Measurements from ENCODE around the gene LRRC10B. TPM values are rescaled to one million over a fixed set of nuclear protein-coding genes. Genes with fewer than 3 reads are reported as not detected.

LRRC10B gene
- total RNA-seq, 1 experiment from 2014 or later, result not detected

DNA sequence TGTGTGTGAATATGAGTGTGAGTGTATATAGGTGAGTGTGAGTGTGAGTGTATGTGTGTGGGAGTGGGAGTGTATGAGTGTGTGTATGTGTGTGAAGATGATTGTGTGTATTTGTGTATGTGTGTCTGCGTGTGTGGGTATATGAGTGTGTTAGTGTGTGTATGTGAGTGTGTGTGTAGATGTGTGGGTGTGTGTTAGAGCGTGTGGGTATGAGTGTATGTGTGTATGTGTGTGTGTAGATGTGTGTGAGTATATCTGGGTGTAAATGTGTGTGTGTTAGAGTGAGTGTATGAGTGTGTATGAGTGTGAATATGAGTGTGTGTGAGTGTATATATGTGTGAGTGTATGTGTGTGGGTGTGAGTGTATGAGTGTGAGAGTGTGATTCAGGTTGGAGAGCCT lies 11.1 kb upstream of the LRRC10B start:
- Histone ChIP-seq H3K4me2 (ENCODE audit: low read length) (no peak overlapping the region), H3K9me2 (ENCODE audit: insufficient read depth) (no peaks in the 10 kb centered on the region), H3K9ac (ENCODE audit: low read length) (no peak overlapping the region), H3K27me3 (ENCODE audit: insufficient read depth, low read length) (no peaks in the 10 kb centered on the region), H3K4me1 (ENCODE audit: control insufficient read depth in 1 of 2, insufficient read depth in 2 of 2, low read length in 2 of 2) (no peaks in the 10 kb centered on the region), H3K9me3 (ENCODE audit: control insufficient read depth in 1 of 2, insufficient read depth in 1 of 2, low read depth in 1 of 2, low read length in 2 of 2) (no peaks in the 10 kb centered on the region), H3K36me3 (ENCODE audit: control insufficient read depth in 1 of 2, insufficient read depth in 2 of 2, low read length in 2 of 2) (no peaks in the 10 kb centered on the region), H3K27ac (ENCODE audit: low read depth, low read length) (no peak overlapping the region), H4K20me1 (ENCODE audit: insufficient read depth) (no peaks in the 10 kb centered on the region), H3K79me2 (ENCODE audit: insufficient read depth, low read length) (no peaks in the 10 kb centered on the region), H2AFZ (ENCODE audit: low read depth, low read length, poor library complexity, severe bottlenecking) (no peak overlapping the region), H3K4me3 (replicated peaks in 1 of 2; ENCODE audit: low read depth in 1 of 2, low read length in 2 of 2) (no peak overlapping the region)
- intact Hi-C loops (cut with micrococcal nuclease), result no loop called here
- ATAC-seq (no peak), DNase-seq (ENCODE audit: low read depth, low spot score) (no peak)
- BruUV-seq (replicated peaks), result no TSS peak
- RAD21 ChIA-PET (ENCODE audit: low non-redundant PET in 1 of 2, low total read pairs in 2 of 2, uncharacterized antibody in 2 of 2, unreplicated experiment in 2 of 2), result no interaction called here
- CTCF ChIA-PET, result interaction anchor here (1.2 kb wide), 1 partner anchor 15 kb away, joined by 3 read pairs; no protein-coding TSS in a partner anchor
- TF ChIP-seq JUND (IDR thresholded peaks at IDR 0.05), result no peak
- TF ChIP-seq ELF1 (IDR thresholded peaks at IDR 0.05; ENCODE audit: borderline replicate concordance, low read depth), result no peak
- no peak for TF ChIP-seq SP1 (IDR thresholded peaks at IDR 0.05; ENCODE audit: low read depth)
- no peak for TF ChIP-seq FOSL1 (IDR thresholded peaks at IDR 0.05; ENCODE audit: low read depth)
- no peak for TF ChIP-seq POLR2A (IDR thresholded peaks at IDR 0.05; ENCODE audit: borderline replicate concordance, extremely low read depth, insufficient read depth, insufficient read length)
- TF ChIP-seq CEBPB (IDR thresholded peaks at IDR 0.05; ENCODE audit: low read depth), result no peak
- TF ChIP-seq, protein P1, sequence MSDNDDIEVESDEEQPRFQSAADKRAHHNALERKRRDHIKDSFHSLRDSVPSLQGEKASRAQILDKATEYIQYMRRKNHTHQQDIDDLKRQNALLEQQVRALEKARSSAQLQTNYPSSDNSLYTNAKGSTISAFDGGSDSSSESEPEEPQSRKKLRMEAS (IDR thresholded peaks at IDR 0.05), result no peak
- no peak for TF ChIP-seq ZNF274 (IDR thresholded peaks at IDR 0.05; ENCODE audit: low read depth, low read length)
- TF ChIP-seq ZFX (IDR thresholded peaks at IDR 0.05), result no peak
- POLR2A ChIA-PET, result no interaction called here

- H3K27ac ChIP-seq (ENCODE audit: low read depth, low read length), result no peak overlapping the region
- no peaks in the 10 kb centered on the region for H3K36me3 ChIP-seq (ENCODE audit: control insufficient read depth in 1 of 2, insufficient read depth in 2 of 2, low read length in 2 of 2)
- H3K27me3 ChIP-seq (ENCODE audit: insufficient read depth, low read length), result no peaks in the 10 kb centered on the region
- H3K9me3 ChIP-seq (ENCODE audit: control insufficient read depth in 1 of 2, insufficient read depth in 1 of 2, low read depth in 1 of 2, low read length in 2 of 2), result no peaks in the 10 kb centered on the region
- DNase-seq (ENCODE audit: low read depth, low spot score) (no peak), ATAC-seq (no peak)
- POLR2A ChIA-PET, result no interaction called here
- H3K9me2 ChIP-seq (ENCODE audit: insufficient read depth), result no peaks in the 10 kb centered on the region
- no TSS peak for BruUV-seq (replicated peaks)
- H3K4me1 ChIP-seq (ENCODE audit: control insufficient read depth in 1 of 2, insufficient read depth in 2 of 2, low read length in 2 of 2), result no peaks in the 10 kb centered on the region
- H3K4me2 ChIP-seq (ENCODE audit: low read length), result no peak overlapping the region
- H3K79me2 ChIP-seq (ENCODE audit: insufficient read depth, low read length), result no peaks in the 10 kb centered on the region
- RAD21 ChIA-PET (ENCODE audit: low non-redundant PET in 1 of 2, low total read pairs in 2 of 2, uncharacterized antibody in 2 of 2, unreplicated experiment in 2 of 2), result no interaction called here
- no peak overlapping the region for H3K4me3 ChIP-seq (replicated peaks in 1 of 2; ENCODE audit: low read depth in 1 of 2, low read length in 2 of 2)
- intact Hi-C loops (cut with micrococcal nuclease), result no loop called here
- CTCF ChIA-PET, result interaction anchor here (1.2 kb wide), 1 partner anchor 15 kb away, joined by 3 read pairs; no protein-coding TSS in a partner anchor
- H3K9ac ChIP-seq (ENCODE audit: low read length), result no peak overlapping the region
- no peaks in the 10 kb centered on the region for H4K20me1 ChIP-seq (ENCODE audit: insufficient read depth)
- TF ChIP-seq, protein P2, sequence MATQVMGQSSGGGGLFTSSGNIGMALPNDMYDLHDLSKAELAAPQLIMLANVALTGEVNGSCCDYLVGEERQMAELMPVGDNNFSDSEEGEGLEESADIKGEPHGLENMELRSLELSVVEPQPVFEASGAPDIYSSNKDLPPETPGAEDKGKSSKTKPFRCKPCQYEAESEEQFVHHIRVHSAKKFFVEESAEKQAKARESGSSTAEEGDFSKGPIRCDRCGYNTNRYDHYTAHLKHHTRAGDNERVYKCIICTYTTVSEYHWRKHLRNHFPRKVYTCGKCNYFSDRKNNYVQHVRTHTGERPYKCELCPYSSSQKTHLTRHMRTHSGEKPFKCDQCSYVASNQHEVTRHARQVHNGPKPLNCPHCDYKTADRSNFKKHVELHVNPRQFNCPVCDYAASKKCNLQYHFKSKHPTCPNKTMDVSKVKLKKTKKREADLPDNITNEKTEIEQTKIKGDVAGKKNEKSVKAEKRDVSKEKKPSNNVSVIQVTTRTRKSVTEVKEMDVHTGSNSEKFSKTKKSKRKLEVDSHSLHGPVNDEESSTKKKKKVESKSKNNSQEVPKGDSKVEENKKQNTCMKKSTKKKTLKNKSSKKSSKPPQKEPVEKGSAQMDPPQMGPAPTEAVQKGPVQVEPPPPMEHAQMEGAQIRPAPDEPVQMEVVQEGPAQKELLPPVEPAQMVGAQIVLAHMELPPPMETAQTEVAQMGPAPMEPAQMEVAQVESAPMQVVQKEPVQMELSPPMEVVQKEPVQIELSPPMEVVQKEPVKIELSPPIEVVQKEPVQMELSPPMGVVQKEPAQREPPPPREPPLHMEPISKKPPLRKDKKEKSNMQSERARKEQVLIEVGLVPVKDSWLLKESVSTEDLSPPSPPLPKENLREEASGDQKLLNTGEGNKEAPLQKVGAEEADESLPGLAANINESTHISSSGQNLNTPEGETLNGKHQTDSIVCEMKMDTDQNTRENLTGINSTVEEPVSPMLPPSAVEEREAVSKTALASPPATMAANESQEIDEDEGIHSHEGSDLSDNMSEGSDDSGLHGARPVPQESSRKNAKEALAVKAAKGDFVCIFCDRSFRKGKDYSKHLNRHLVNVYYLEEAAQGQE (IDR thresholded peaks at IDR 0.05; ENCODE audit: low read depth), result no peak
- TF ChIP-seq CBX3 (IDR thresholded peaks at IDR 0.05; ENCODE audit: low read depth) (no peak), TCF7L2 (IDR thresholded peaks at IDR 0.05; ENCODE audit: borderline replicate concordance, extremely low read depth, insufficient read depth, insufficient read length) (no peak), SP1 (IDR thresholded peaks at IDR 0.05; ENCODE audit: low read depth) (no peak)
- H2AFZ ChIP-seq (ENCODE audit: low read depth, low read length, poor library complexity, severe bottlenecking), result no peak overlapping the region
Measured at GRCh38 chr11:61497876-61498275, 10.7 kb upstream of the LRRC10B start.

Data from HCT116 (cell line).